GM19023 (cell line): ENCODE data around the gene LHX4.

Experiments used
- ATAC-seq: cut with Tn5 transposase; IDR thresholded peaks from one replicate; pipeline ENCODE4 v1.9.1; 2021; ENCODE audit warnings: mild to moderate bottlenecking, moderate library complexity; ENCODE audit not compliant: unreplicated experiment

LHX4 gene

DNA sequence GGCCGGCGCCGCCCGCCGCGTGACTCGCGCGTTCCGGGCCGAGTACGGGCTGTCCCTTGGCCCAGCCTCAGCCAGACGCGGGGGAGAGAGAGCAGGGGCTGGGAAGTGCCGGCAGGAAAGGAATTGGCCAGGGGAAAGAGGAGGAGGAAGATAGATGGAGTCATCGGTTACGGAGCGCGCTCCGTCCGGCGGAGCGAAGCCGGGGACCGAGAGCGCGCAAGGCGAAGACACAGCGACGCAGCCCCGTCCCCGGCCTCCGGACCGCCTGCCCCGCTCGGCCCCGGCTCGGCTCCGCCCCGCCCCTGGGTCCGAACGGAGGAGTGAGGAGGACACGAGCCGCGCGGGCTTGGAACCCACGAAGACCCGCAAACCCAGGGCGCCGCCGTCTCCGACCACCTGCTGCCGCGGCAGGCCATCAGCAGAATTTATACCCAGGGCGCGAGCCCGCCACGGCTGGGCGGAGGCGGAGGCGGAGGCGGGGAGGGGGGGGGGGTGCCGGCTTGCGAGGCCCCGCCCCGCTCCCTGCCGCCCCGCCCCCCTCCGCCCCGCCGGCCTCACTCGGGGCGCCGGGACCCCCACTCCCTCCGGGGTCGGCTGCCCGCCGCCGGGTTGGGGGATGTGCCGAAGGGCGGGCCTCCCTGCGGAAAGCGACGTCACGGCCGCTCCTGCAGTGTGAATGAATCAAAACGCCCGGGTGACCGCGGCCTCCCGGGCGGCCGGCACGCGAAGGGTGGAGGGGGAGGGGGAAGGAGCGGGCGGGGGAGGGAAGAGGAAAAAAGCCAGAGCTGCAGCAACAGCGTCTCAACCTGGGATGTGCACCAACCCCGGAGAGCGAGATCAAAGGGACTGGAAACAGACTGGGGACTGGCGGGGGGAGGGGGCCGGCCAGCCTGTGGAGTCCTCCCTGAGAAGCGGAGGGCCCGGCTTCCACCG, at the start of gene LHX4:
LHX4 (plus strand) TSS at position 782 of the 933 bp plus-strand sequence. CDS start 266 bp downstream, outside the sequence.
- peak; percentile 45 for ATAC-seq

DNA sequence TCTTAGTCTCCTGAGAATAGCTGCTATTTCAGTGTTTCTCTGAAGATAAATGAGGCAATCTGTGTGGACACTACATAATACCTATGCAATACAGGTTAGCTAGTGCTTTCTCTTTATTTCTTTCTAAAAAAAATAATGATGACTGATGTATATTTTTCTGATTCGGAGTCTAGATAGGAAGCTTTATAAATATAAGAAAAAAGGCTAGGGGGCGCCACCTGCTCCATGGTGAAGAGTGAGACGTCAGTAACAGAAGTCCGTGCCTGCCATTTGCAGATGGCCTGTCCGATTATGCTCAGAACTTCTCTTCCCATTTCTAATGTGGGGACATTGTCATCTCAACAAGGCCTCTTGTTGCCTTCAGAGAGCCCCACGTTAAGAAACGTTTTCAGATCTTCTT, 49.0 kb upstream of the LHX4 start:
- no peak for ATAC-seq

DNA sequence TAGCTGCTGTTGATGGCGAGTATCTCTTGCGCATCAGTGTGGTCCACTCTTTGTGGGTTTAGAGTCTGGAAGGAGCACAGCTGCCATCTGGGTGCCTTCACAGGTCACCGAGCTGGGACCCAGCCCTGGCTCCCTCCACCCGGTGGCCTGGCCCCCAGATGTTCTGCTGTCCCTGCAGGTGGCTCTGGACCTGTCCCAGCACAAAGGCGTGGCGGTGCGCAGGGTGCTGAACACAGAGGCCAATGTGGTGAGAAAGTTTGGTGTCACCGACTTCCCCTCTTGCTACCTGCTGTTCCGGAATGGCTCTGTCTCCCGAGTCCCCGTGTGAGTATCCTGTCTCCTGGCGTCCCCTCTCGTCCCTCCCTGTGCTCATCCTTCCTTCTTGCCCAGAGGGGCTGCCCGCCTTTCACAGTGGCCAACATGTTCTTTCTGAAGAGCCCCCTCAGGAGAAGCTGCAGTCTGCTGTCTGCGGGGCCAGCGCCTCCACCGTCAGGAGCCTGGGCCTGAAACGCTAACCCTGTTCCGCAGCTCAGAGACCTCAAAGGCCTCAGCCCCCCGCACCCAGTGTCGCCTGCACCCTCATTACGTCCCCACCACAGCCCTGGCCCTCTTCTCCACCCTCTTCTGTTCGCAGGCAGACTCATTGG, 47.9 kb upstream of the LHX4 start:
- no peak for ATAC-seq

DNA sequence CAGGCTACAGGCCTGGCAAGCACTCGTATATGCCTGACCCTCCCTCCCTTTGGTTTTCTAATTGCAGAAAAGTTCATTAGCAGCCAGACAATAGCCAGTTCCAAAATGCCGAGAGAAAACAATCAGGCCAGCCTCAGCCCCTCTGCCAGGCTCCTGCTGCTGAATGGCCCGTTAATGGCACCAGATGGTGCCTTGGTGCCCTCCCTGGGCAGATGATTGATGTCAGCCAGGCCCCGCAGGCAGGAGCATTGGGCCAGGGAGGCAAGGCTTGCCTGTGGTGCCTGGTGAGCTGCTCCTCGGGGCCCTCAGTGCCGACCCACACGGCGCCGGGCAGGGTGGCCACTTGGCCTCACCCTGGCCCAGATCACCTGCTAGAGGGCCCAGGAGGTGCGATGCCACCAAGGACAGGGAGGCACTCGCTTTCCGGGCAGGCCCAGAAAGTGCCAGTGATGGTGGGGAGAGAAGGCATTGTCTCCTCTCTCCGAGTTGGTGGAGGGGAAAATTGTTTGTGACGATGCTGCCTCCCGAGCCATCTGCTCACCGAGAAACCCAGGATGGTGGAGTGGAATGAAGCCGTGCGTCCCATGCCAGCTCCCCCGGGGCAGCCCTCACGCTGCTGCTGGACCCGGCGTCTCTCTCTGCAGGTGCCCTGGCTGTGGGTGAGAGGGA, 47.3 kb upstream of the LHX4 start:
- no peak for ATAC-seq

DNA sequence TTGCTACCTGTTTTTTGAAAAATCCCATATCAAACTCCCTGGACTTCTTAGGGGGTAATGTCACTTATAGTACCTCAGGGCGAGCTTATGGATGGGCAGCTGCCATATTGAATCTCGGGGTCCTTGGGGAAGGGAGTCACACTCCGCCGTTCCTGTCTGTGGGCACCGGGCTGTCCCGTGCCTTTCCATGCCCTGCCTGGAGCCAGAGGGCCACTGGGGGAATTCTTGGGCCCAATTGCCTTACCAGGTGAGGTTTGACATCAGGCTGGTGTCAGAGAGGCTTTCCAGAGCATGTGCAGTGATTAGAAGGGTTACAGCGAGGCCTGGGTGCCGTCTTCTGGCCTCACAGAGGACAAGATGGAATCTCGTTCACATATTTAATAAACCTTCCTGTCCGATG, 46.6 kb upstream of the LHX4 start:
- ATAC-seq = no peak

DNA sequence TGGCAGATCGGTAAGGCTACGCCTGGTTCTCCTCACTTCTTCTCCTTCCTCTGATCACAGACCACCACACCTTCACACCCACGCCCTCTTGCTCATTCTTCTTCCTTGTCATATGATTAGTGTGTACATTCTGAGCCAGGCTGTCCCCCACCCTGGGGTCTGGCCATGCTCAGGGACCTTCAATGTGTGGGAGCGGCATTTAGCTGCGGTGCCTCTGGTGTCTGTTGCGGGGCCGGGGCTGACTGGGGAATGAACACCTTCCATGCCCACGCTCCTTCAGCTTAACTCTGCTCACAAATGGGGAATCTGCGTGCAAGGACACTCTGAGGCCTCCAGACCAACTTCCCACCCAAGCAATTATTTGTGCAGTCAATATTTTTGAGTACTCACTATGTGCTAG, 46.0 kb upstream of the LHX4 start:
- ATAC-seq = no peak

DNA sequence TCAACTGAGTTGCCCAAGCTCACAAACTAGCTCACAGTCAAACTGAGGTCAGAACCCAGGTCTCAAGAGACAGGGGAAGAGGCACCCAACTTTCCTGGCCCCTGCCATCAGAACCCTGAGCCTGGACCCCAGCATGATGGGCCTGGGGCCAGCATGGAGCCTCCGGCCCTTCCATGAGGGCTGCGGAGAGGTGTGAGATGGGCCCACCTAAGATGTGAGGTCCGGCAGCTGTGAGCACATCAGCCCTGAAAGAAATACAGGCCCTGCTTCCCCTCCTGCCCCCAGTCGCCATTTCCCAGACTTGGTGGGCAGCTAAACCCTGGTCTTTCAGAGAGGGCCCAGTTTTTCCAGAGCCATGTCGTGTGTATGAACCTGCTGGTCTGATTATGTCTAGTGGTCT, 44.8 kb upstream of the LHX4 start:
- ATAC-seq = no peak

DNA sequence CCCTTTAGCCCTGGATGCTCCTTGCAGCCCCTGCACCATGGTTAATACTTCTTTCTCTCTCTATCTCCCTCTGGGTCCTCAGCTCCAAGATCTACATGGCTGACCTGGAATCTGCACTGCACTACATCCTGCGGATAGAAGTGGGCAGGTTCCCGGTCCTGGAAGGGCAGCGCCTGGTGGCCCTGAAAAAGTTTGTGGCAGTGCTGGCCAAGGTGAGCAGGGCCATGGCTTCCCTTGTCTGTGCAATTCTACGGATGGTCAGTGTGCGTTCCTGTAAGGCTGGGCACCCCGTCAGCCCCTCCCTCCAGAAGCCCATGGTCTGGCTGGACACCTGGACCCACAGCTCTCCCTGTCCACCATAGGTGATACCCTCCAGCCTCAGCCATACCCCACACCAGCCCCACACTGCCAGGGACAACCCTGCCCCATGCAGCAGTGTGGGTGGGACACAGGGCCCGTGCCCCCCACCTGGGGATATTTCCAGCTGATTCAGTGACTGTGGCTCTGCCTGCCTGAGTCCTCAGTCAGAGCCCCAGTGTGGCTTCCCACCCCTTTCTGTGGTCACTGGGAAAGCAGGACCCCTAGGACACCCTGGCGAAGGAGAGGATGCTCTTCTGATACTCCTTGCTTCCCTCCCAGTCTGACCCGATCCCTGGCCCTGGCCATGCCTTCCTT, 44.0 kb upstream of the LHX4 start:
- ATAC-seq = no peak

DNA sequence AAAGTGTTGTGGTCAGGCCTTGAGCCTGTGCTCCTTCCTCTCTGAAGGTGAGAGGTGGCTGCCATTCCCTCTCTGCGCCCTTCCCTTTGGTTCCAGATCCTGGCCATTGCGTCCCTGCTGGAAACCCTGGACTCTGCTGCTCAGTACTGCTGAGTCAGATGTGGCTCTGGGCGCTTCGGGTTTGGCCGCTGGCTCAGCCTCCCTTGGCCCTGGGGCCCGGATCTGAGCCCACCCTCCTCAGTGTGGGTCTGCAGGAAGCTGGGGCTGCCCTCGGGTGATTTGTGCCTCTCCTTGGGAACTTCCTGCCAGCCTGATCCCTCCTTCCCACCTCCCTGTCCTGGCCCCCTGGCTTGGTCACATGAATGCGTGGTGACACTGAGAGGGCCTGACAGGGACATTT, 43.2 kb upstream of the LHX4 start:
- ATAC-seq = no peak

DNA sequence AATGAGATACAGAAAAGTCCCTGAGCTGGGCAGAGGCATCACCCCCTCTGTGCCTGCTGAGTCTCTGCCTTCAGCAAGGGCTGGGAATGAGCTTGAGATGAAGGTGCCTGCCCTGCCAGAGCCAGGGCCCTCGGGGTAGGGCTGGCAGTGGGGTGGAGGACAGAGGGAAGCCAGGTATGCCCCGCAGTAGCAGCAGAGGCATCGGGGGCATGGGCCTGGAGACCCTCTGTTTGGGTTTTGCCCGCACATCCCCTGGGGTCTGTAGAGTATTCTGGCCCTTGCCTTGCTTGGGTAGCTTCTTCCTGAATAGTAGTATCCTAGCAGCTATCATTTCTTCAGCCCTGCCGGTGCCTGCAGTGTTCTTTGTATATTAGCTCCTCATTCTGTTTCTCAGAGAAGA, 42.4 kb upstream of the LHX4 start:
- ATAC-seq = no peak

DNA sequence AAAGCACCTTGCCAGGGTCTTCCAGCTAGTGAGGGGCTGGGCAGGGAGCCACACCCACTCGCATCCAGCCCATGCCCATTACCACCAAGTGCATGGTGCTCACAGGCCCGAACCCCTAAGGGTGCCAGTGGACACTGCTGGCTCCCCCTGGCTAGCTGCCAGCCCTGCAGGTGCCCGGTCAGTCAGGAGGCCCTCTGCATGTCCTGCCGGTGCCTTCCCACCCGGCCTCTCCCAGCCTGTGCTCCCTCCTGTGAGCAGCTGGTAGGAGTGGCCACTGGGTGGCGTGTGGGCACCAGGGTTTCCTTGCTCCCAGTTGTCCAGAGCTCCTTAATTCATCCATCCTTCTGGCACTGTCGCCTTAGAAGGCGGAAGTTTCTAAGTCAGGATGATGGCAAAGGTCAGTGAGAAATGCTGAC, 42.0 kb upstream of the LHX4 start:
- no peak for ATAC-seq

DNA sequence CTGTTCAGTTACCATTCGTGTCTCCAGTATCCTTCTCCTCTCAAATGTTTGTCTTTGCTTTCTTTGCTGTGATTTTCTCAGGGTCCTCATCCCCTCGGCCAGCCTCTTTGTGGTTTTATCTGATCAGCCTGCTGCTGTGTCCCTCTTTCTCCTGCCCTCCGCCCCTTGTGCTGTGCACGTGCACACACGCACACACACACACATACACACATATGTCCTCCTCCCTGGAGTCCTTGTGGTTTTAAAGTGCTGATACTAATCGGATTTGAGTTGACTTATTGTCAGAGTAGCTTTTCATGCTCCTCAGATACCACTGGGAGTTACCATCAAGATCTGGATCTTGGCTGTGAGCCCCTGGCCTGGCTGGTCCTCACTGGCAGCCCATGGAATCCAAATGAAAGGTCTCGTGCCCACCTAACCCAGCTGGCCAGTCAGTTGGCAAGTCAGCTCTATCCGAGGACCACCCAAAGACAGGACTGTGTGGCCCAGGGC, 41.3 kb upstream of the LHX4 start:
- no peak for ATAC-seq

DNA sequence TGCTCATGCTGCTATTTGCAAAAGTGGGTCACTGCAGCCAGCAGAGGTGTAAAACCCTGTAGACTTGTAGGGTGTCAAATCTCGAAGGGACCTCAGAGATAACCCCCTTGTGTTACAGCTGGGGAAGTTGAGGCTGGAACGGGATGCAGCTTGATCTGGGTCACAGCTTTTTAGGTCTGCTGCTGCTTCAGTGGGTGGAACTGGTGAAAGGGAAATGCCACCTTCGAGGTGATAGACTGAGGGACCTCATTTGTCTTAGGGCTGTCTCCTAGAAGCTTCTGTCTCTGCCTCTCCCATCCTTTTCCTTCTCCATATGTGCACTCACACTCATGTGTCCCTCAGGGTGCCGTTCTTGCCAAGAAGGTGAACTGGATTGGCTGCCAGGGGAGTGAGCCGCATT, 40.0 kb upstream of the LHX4 start:
- no peak for ATAC-seq

DNA sequence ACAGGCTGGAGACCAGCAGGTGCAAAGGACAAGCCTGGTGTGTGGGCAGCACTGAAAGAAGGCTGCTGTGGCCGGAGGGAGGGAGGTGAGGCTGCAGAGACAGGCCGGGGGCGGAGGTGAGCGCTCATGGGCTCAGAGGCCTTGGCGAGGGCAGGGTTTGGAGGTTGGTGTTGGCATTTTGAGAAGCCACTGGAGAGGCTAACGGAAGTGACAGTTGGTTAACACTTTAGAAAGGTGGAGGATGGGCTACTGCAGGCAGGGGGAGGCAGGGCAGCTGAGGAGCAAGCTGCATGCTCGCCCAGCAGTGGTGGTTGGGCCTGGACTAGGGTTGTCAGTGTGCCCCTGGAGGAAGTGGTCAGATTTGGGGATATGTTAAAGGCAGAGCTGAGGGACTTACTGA, 37.9 kb upstream of the LHX4 start:
- ATAC-seq = no peak

DNA sequence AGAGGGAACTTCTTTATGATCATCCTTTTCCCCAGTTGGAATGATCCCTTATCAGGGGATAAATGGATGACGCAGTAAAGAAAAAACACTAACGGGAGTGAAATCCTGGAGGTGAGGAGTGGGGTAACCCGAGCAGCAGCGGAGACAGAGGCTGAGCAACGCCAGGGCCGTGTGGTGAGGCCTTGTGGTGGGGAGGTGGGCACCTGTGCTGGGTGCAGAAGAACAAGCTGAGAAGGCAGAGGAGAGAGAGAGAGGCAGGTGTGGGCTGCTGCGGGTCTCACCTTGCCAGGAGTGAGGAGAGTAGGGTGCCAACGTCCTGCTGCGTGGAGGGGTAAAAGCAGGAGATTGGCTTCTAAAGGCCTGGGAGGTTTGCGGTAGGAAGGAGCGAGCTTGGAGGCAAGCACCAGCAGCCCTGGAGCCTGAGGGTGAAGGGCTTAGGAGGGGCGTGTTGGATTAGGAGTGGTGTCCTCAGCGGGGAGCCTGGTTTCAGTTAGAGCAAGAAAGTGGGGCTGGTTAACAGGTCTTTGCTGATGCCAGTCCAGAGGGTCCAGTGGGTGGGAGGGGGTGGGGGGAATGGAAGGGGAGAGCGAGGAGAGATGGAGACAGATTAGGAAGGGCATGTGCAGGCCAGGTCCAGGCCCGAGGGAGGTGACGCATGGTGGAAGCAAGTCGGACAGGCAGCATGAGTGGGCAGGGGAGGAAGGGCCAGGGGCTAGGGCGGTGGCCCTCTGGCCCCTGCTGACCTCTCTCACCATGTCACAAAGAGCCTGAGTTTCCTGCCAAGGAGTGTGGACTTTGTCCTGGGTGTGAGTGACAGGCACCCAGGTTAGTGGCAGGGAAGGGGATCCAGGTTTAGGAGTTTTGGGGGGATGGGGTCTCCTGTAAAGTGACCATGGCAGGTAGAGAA, 36.7 kb upstream of the LHX4 start:
- ATAC-seq = no peak

DNA sequence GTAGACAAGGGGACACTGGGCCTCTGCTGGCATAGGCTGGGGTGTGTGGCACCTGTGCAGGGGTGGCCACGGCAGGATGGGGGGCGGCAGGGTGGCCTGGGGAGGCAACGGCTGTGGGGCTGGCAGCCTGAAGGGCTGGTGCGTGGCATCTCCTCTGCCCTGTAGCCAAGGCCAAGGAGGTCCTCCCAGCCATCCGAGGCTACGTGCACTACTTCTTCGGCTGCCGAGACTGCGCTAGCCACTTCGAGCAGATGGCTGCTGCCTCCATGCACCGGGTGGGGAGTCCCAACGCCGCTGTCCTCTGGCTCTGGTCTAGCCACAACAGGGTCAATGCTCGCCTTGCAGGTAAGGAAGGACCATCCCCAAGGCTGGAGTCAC, 36.0 kb upstream of the LHX4 start:
- no peak for ATAC-seq

DNA sequence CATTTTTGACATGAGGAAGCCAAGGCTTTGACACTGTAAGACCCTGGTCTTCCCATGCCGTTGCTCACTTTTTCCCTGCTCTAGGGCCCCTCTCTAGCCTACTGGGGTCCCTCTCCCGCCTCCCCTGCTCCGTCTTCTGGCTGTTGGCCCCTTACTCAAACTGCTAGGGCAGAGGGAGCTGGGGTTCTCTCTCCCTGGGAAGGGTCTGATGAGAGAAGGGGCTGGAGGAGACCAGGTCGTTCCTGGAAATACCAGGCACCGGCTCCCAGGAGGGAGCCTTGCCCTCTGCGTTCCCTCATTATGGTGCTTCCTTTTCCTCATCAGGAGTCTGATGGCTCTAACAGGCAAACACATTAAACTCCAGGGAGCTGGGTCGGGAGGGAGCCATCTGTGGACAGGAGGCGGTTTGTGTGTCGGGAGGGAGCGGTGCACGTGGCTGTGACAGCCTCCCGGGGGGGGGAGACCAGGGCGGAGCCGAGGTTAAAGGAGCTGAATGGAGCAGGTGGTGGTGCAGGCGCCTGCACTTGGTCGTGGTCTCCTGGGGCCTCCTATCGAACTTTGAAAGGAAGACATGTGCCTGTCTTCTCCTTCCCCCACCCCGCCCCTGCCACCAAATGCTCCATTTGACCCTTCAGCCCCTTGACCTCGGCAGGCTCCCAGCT, 35.4 kb upstream of the LHX4 start:
- ATAC-seq = no peak

DNA sequence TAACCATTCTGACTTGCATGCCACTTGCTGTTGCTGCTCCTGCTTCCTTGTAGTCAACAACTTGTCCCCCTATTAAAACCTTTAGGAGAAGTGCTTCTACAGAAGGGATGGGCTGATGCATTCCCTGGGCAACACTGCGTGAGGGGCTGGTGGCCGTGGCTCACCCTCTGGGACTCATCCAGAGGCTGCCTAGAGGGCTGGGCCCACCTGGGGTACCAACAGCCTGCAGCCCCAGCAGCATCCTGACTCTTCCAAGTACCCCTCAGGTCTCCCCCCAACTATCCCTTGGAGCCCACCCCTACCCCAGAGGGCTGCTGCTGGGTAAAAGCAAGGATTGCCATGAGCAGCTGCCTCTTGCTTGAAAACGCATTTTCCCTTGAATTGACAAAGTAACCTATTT, 34.7 kb upstream of the LHX4 start:
- ATAC-seq = no peak

DNA sequence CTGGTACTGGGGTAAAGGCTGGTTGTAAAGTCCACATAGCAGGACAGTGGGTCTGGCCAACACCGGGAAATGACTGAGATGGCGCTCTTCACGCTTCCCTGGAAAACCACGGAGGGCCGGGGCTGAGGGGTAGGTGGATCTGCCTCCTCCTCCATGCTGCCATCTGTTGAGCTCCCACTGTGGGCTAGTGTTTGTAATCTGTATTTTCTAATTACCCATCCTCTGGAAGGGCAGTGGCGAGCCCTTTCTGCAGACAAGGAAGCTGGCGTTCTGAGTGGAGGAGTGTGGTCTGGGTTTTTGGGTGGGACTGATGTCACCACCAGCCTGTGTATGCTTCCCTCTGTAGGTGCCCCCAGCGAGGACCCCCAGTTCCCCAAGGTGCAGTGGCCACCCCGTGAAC, 34.1 kb upstream of the LHX4 start:
- no peak for ATAC-seq
